Adrenal gland (tissue), 5 donors: ENCODE results near the gene HIPK1.

ENCODE experiments used
- CTCF ChIP-seq, 6 experiments: fragments of 450-650 bp in 4 of 6; fragments of 200-600 bp in 2 of 6; sonication (generic) in 1 of 6; IDR thresholded peaks; 1 replicate in 5 of 6; 2 replicates in 1 of 6; pipeline versions ENCODE4 v1.5.1 to v1.8.0; 2016 to 2021; ENCODE audit warnings: antibody characterized with exemption in 6 of 6, mild to moderate bottlenecking in 2 of 6, moderate library complexity in 1 of 6
- POLR2A ChIP-seq, 2 donors: fragments of 450-650 bp; IDR thresholded peaks; one replicate each; pipeline ENCODE4 v1.6.1; 2017; ENCODE audit warnings: antibody characterized with exemption in 2 of 2, mild to moderate bottlenecking in 2 of 2, moderate library complexity in 1 of 2
- donor health status: DM: no; HTN: no; CAD: no.

DNA sequence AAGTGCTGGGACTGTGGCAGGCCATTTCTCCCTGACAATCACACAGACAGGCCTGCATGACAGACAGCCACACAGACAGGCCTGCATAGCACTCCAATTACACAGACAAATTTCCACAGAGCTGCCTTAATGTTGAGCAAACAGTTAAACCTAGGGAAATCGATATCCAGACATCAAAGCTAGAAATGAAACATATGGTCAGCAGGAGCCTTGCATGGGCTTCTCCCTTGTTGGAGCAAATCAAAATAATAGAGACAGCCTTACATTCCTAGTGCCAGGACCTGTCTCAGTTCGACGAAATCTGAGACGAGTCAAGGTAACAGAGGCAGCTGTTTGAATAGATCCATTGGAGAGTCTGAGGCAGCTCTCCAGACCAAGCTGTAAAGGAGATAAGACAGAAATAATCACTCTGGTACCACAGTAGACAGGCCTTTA, 92.6 kb downstream of the HIPK1 start:
- TF ChIP-seq CTCF (IDR thresholded peaks at IDR 0.05) (no peak), POLR2A (IDR thresholded peaks at IDR 0.05) (no peak)
